CD8-positive, alpha-beta memory T cell (primary cell): ENCODE data around the gene SSBP1. TPM values are rescaled to one million over a fixed set of nuclear protein-coding genes. Genes with fewer than 3 reads are reported as not detected.
A peak's percentile ranks its signal among the peaks of the same experiment; 100 is the strongest.
"Not testable (repeated sequence)": the region's sequence is repeated elsewhere in the genome, so short reads cannot be mapped to it uniquely, and the experiment has no call there.

Experiments used
- CTCF ChIA-PET: fragments of 350-600 bp; sonication (Branson Sonifier 250); formaldehyde crosslinking; loops from one replicate; lab custom pipeline; 2021; ENCODE audit warnings: antibody characterized with exemption; lab: Charles Lee
- POLR2A ChIA-PET: fragments of 350-600 bp; sonication (Branson Sonifier 250); formaldehyde crosslinking; loops from one replicate; lab custom pipeline; 2021; ENCODE audit warnings: antibody characterized with exemption; lab: Charles Lee
- DNase-seq, 5 donors: peaks; one replicate each; pipeline versions ENCODE4 v3.0.0 to v3.0.0-alpha.2; 2020 to 2022; ENCODE audit warnings: mixed read lengths in 1 of 5
- H3K27ac ChIP-seq: one replicate; pipeline ENCODE4 v1.7.0; 2013; ENCODE audit warnings: low read depth, mild to moderate bottlenecking, low read length, moderate library complexity
- H3K27me3 ChIP-seq: 2 replicates; pipeline ENCODE4 v1.7.0; 2013; ENCODE audit warnings: low read length, mild to moderate bottlenecking; ENCODE audit not compliant: insufficient read depth, poor library complexity, severe bottlenecking
- H3K36me3 ChIP-seq: 2 replicates; pipeline ENCODE4 v1.7.0; 2013; ENCODE audit warnings: mild to moderate bottlenecking, low read length, moderate library complexity; ENCODE audit not compliant: insufficient read depth
- H3K4me1 ChIP-seq: 2 replicates; pipeline ENCODE4 v1.7.0; 2013; ENCODE audit warnings: mild to moderate bottlenecking, low read length, moderate library complexity; ENCODE audit not compliant: insufficient read depth
- H3K4me3 ChIP-seq: 2 replicates; pipeline ENCODE4 v1.7.0; 2013; ENCODE audit warnings: mild to moderate bottlenecking, low read length
- H3K9me3 ChIP-seq: 2 replicates; pipeline ENCODE4 v1.7.0; 2013; ENCODE audit warnings: mild to moderate bottlenecking, low read length
- H3K27ac Mint-ChIP-seq, 8 donors: one replicate each; pipeline ENCODE4 v1.8.0; 2020 to 2021; ENCODE audit warnings: mixed read lengths in 8 of 8, mild to moderate bottlenecking in 6 of 8, inconsistent platforms in 3 of 8, moderate library complexity in 3 of 8
- H3K27me3 Mint-ChIP-seq, 2 donors: one replicate each; pipeline ENCODE4 v1.8.0; 2020 to 2021; ENCODE audit warnings: mixed read lengths in 2 of 2, mild to moderate bottlenecking in 1 of 2, moderate library complexity in 1 of 2
- H3K36me3 Mint-ChIP-seq, 3 donors: one replicate each; pipeline ENCODE4 v1.8.0; 2020 to 2021; ENCODE audit warnings: mixed read lengths in 3 of 3, inconsistent platforms in 1 of 3, mild to moderate bottlenecking in 1 of 3
- H3K4me1 Mint-ChIP-seq, 3 donors: one replicate each; pipeline ENCODE4 v1.8.0; 2020 to 2021; ENCODE audit warnings: mixed read lengths in 3 of 3, inconsistent platforms in 1 of 3, mild to moderate bottlenecking in 1 of 3
- H3K4me3 Mint-ChIP-seq, 7 donors: one replicate each; pipeline ENCODE4 v1.8.0; 2020 to 2021; ENCODE audit warnings: mixed read lengths in 7 of 7, mild to moderate bottlenecking in 6 of 7, moderate library complexity in 4 of 7, inconsistent platforms in 2 of 7
- H3K9me3 Mint-ChIP-seq, 5 donors: one replicate each; pipeline ENCODE4 v1.8.0; 2020 to 2022; ENCODE audit warnings: mixed read lengths in 5 of 5, mild to moderate bottlenecking in 3 of 5, moderate library complexity in 2 of 5, inconsistent platforms in 1 of 5
- polyA plus RNA-seq: library from polyadenylated mRNA; unstranded; fragments of 300-500 nt; fragmentation: Illumina TruSeq; gene quantifications from one replicate; pipeline ENCODE4 v1.2.3, GENCODE V29; 2021
- total RNA-seq, 2 experiments: library from RNA; stranded (reverse); gene quantifications; one replicate each; pipeline ENCODE4 v1.2.3, GENCODE V29; 2021

The SSBP1 gene
- total RNA-seq = 100 to 1,000 TPM; 284 to 291 TPM
- polyA plus RNA-seq = 331 TPM

DNA sequence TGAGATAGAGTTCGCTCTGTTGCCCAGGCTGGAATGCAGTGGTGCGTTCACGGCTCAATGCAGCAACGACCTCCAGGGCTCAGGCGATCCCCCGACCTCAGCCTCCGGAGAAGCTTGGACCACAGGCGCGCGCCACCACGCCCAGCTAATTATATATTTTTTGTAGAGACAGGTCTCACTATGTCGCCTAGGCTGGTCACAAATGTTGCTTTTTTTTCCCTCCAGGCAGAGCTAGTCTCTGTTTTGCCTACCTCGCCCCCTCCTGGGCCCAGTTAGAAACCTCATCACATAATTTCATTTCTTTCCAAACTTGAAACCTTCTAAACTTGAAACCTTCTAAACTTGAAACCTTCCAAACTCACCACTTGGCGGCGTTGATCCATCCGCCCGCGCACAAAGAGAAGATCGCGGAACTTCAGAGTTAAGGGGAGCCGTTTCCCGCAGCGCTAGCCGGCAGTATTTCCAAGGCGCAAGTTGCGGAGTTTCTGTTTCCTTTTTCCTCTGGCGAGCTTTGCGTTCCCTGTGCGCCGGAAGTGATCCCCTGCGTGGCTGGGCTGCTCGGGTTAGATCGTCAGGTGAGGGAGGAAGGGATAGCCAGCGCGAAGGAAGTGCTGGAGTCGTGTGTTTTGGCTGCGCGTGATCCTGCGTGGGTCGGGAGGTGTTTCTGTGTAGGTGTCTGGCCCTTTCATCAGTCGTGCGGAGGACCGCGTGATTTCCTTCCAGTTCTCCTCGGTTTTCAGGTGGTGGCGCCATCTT lies at the start of gene SSBP1:
Gene SSBP1, plus strand, starts transcription at position 523 of the 756 bp plus-strand sequence. CDS start 809 bp downstream, outside the sequence.
- H3K27ac Mint-ChIP-seq = peak within 1 kb of the TSS; percentile 88 to 99 (median 98)
- no peaks in the 10 kb centered on the region for H3K27me3 Mint-ChIP-seq
- DNase-seq = peak; percentile 80 to 93 (median 92)
- H3K36me3 ChIP-seq = peaks cover 31% of the 10 kb centered on the region
- peak within 1 kb of the TSS; percentile 76 for H3K4me3 ChIP-seq
- H3K4me1 Mint-ChIP-seq = peaks cover 42 to 66% (median 63%) of the 10 kb centered on the region in 3 donors
- peaks cover 33% of the 10 kb centered on the region for H3K4me1 ChIP-seq
- POLR2A ChIA-PET = interaction anchor here (0.6 to 1.5 kb wide), 5 partner anchors 30 to 723 kb away, joined by 4 to 22 read pairs (median 7); partner anchors contain the start of genes AGK, DENND11, MRPS33 and WEE2
- CTCF ChIA-PET = interaction anchor here (0.6 to 3.2 kb wide), 33 partner anchors 9 to 1740 kb away, joined by 3 to 34 read pairs (median 4); partner anchors contain the start of genes AGK, DENND11, MRPS33 and TAS2R4
- H3K27ac ChIP-seq = peak within 1 kb of the TSS; percentile 85
- H3K9me3 Mint-ChIP-seq = no peaks in the 10 kb centered on the region
- H3K27me3 ChIP-seq = no peaks in the 10 kb centered on the region
- H3K4me3 Mint-ChIP-seq = peak within 1 kb of the TSS; percentile 93 to 99 (median 98)
- peaks cover 0 to 42% (median 15%) of the 10 kb centered on the region in 3 donors for H3K36me3 Mint-ChIP-seq
- no peaks in the 10 kb centered on the region for H3K9me3 ChIP-seq

DNA sequence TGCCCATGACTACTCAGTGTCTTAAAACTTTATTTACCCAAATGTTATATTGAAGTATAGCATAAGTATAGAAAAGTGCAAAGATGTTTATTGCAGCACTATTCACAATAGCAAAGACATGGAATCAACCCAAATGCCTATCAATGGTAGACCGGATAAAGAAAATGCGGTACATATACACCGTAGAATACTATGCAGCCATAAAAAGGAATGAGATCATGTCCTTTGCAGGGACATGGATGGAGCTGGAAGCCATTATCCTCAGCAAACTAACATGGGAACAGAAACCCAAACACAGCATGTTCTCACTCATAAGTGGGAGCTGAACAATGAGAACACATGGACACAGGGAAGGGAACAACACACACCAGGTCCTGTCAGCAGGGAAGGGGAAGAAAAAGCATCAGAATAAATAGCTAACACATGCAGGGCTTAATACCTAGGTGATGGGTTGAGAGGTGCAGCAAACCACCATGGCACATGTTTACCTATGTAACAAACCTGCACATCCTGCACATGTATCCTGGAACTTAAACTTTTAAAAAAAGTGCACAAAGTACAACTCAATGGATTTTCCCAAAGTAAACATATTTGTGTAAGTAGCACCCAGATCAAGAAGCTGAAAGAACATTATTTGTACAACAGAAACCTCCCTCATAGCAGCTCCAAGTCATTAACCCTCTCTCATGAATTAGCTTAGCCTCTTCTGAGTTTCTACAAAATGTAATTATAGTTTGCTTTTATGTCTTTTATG lies 48.9 kb upstream of the SSBP1 start:
- Mint-ChIP-seq H3K27ac (peak overlapping the region in 1 of 8 donors; percentile 17), H3K4me3 (peak overlapping the region in 1 of 7 donors; percentile 41), H3K36me3 (peaks cover 0 to 33% (median 18%) of the 10 kb centered on the region in 3 donors), H3K4me1 (peaks cover 19 to 56% (median 47%) of the 10 kb centered on the region in 3 donors)
- H3K36me3 ChIP-seq, POLR2A ChIA-PET, H3K27me3 ChIP-seq, H3K27me3 Mint-ChIP-seq, H3K27ac ChIP-seq, H3K9me3 ChIP-seq, H3K4me3 ChIP-seq, H3K4me1 ChIP-seq, H3K9me3 Mint-ChIP-seq, DNase-seq: not testable (repeated sequence)
- CTCF ChIA-PET = interaction anchor here (0.8 to 1.0 kb wide), 2 partner anchors 12 to 35 kb away, joined by 3 to 4 read pairs; no protein-coding TSS in a partner anchor

- H3K27ac ChIP-seq = no peak overlapping the region
- Mint-ChIP-seq H3K27ac (no peak overlapping the region), H3K36me3 (peaks cover 0 to 28% (median 7%) of the 10 kb centered on the region in 3 donors), H3K27me3 (no peaks in the 10 kb centered on the region), H3K4me3 (no peak overlapping the region), H3K4me1 (peaks cover 33 to 79% (median 62%) of the 10 kb centered on the region in 3 donors), H3K9me3 (no peaks in the 10 kb centered on the region)
- no peaks in the 10 kb centered on the region for H3K9me3 ChIP-seq
- ChIA-PET POLR2A (no interaction called here), CTCF (no interaction called here)
- no peak for DNase-seq
- H3K4me3 ChIP-seq = no peak overlapping the region
- H3K27me3 ChIP-seq = no peaks in the 10 kb centered on the region
- H3K36me3 ChIP-seq = no peaks in the 10 kb centered on the region
- no peaks in the 10 kb centered on the region for H3K4me1 ChIP-seq
Observed at GRCh38 chr7:141691540-141691939, 46.6 kb upstream of the SSBP1 start.

DNA sequence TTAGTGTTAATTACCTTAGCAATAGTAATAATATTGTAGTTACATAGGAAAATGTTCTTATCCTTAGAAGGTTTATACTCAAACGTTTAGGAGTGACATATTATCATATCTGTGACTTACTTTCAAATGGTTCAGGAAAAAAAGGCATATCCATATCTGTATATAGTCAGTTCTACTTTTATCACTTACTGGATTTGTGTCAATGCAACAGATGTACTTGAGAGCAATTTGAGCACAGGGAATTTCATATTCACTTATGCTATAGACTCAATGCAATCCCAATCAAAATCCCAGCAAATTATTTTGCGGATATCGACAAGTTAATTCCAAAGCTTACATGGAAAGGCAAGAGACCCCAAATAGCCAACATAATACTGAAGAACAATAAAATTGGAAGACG lies 46.2 kb upstream of the SSBP1 start:
- H3K4me3 ChIP-seq = no peak overlapping the region
- no peaks in the 10 kb centered on the region for H3K36me3 ChIP-seq
- no peaks in the 10 kb centered on the region for H3K27me3 ChIP-seq
- Mint-ChIP-seq H3K36me3 (peaks cover 0 to 27% (median 7%) of the 10 kb centered on the region in 3 donors), H3K4me3 (no peak overlapping the region), H3K4me1 (peaks cover 36 to 80% (median 60%) of the 10 kb centered on the region in 3 donors), H3K9me3 (no peaks in the 10 kb centered on the region), H3K27ac (no peak overlapping the region), H3K27me3 (no peaks in the 10 kb centered on the region)
- ChIA-PET CTCF (no interaction called here), POLR2A (no interaction called here)
- no peaks in the 10 kb centered on the region for H3K4me1 ChIP-seq
- no peaks in the 10 kb centered on the region for H3K9me3 ChIP-seq
- DNase-seq = no peak
- H3K27ac ChIP-seq = no peak overlapping the region

GRCh38 chr7:141693082-141693481 lies 45.1 kb upstream of the SSBP1 start:
- Mint-ChIP-seq H3K36me3 (peaks cover 0 to 30% (median 9%) of the 10 kb centered on the region in 3 donors), H3K27ac (peak overlapping the region in 1 of 8 donors; percentile 52), H3K9me3 (no peaks in the 10 kb centered on the region), H3K4me1 (peaks cover 45 to 85% (median 68%) of the 10 kb centered on the region in 3 donors), H3K27me3 (no peaks in the 10 kb centered on the region), H3K4me3 (no peak overlapping the region)
- POLR2A ChIA-PET = no interaction called here
- Histone ChIP-seq H3K4me1 (peaks cover 4% of the 10 kb centered on the region), H3K27me3 (no peaks in the 10 kb centered on the region), H3K9me3 (no peaks in the 10 kb centered on the region), H3K4me3 (no peak overlapping the region), H3K27ac (no peak overlapping the region), H3K36me3 (no peaks in the 10 kb centered on the region)
- no peak for DNase-seq
- CTCF ChIA-PET = interaction anchor here (1.0 kb wide), 1 partner anchor 45 kb away, joined by 3 read pairs; the partner anchor contains the start of gene SSBP1

DNA sequence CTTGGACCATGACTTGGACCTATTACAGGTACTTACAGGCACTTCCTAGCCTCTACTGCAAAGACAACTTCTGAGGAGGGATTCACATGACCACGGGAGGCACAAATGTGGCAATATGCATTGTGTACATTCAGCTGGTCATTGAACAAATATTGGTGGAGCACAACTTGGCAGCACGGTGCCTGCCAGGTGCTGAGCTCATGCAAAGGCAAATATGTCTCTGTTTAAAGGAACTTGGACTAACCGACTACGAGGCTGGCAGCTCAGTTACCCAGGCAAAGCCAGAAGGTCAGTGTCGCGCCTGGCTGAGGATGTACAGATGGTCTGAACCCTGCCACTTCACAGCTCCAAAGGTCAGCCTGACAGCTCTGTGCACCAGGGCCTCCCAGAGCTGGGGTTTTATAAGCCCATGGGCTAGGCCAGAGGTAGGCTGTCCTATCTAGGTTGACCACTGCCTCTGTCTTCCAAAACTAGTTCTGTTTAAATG lies 42.3 kb upstream of the SSBP1 start:
- no peak for DNase-seq
- no peaks in the 10 kb centered on the region for H3K27me3 Mint-ChIP-seq
- H3K9me3 Mint-ChIP-seq = no peaks in the 10 kb centered on the region
- peaks cover 65 to 88% (median 76%) of the 10 kb centered on the region in 3 donors for H3K4me1 Mint-ChIP-seq
- ChIA-PET CTCF (interaction anchor here (1.7 kb wide), 1 partner anchor 43 kb away, joined by 5 read pairs; the partner anchor contains the start of gene SSBP1), POLR2A (no interaction called here)
- peaks cover 0 to 26% (median 11%) of the 10 kb centered on the region in 3 donors for H3K36me3 Mint-ChIP-seq
- no peaks in the 10 kb centered on the region for H3K9me3 ChIP-seq
- H3K27ac ChIP-seq = no peak overlapping the region
- H3K36me3 ChIP-seq = no peaks in the 10 kb centered on the region
- H3K4me1 ChIP-seq = peaks cover 28% of the 10 kb centered on the region
- peak overlapping the region in 1 of 8 donors; percentile 6 for H3K27ac Mint-ChIP-seq
- no peak overlapping the region for H3K4me3 Mint-ChIP-seq
- H3K4me3 ChIP-seq = no peak overlapping the region
- H3K27me3 ChIP-seq = no peaks in the 10 kb centered on the region

DNA sequence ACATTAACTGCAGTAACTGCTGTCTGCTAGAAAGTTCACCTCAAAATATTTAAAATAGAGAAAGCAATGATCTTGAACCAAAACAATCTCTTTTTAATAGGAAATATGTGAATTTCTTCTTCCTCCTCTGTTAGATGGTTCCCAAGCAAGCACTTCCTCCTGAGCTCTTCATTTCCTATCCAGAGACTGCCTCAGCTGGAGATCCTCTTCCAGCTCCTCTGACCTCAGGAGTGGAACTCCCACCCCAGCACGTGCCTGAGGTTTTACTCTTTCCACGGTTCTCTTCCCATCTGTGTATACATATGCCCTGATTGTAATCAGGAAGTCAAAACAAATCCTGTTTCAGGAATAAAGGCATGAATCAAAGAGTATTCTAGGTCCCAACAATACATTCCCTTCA lies 41.8 kb upstream of the SSBP1 start:
- no peak overlapping the region for H3K27ac ChIP-seq
- H3K4me1 Mint-ChIP-seq = peaks cover 68 to 91% (median 81%) of the 10 kb centered on the region in 3 donors
- ChIA-PET POLR2A (no interaction called here), CTCF (interaction anchor here (1.7 kb wide), 1 partner anchor 42 kb away, joined by 5 read pairs; the partner anchor contains the start of gene SSBP1)
- peaks cover 29% of the 10 kb centered on the region for H3K4me1 ChIP-seq
- H3K27me3 Mint-ChIP-seq = no peaks in the 10 kb centered on the region
- H3K36me3 ChIP-seq = no peaks in the 10 kb centered on the region
- no peaks in the 10 kb centered on the region for H3K27me3 ChIP-seq
- no peak for DNase-seq
- no peak overlapping the region for H3K4me3 Mint-ChIP-seq
- no peaks in the 10 kb centered on the region for H3K9me3 ChIP-seq
- H3K9me3 Mint-ChIP-seq = no peaks in the 10 kb centered on the region
- H3K27ac Mint-ChIP-seq = peak overlapping the region in 2 of 8 donors; percentile 23 to 26
- H3K4me3 ChIP-seq = no peak overlapping the region
- peaks cover 0 to 27% (median 11%) of the 10 kb centered on the region in 3 donors for H3K36me3 Mint-ChIP-seq
